Mesenchymal stem cell (in vitro differentiated cells and primary cell): ENCODE measurements around the gene PHYHIPL.

ENCODE experiments used
- DNase-seq: peaks from one replicate; pipeline ENCODE4 v3.0.0-alpha.2; 2013
- H2AFZ ChIP-seq: one replicate; pipeline ENCODE4 v1.6.1; 2013; ENCODE audit warnings: low read depth, mild to moderate bottlenecking, control low read depth, inconsistent platforms, low read length, moderate library complexity
- H2AK5ac ChIP-seq: 2 replicates; pipeline ENCODE4 v1.6.1; 2013; ENCODE audit warnings: low read length, moderate library complexity, mild to moderate bottlenecking, inconsistent platforms; ENCODE audit not compliant: severe bottlenecking
- H2BK120ac ChIP-seq: one replicate; pipeline ENCODE4 v1.6.1; 2013; ENCODE audit warnings: low read depth, mild to moderate bottlenecking, inconsistent platforms, low read length, moderate library complexity
- H2BK12ac ChIP-seq, 2 experiments: one replicate each; pipeline ENCODE4 v1.6.1; 2013; ENCODE audit warnings: inconsistent platforms in 2 of 2, low read length in 2 of 2, mild to moderate bottlenecking in 2 of 2, moderate library complexity in 2 of 2, control low read depth in 1 of 2
- H2BK15ac ChIP-seq: one replicate; pipeline ENCODE4 v1.6.1; 2013; ENCODE audit warnings: mild to moderate bottlenecking, low read depth, inconsistent platforms; ENCODE audit not compliant: poor library complexity, severe bottlenecking
- H2BK5ac ChIP-seq: 2 replicates; pipeline ENCODE4 v1.6.1; 2013; ENCODE audit warnings: low read depth, mild to moderate bottlenecking, low read length, control low read depth, inconsistent platforms; ENCODE audit not compliant: poor library complexity, severe bottlenecking
- H3K14ac ChIP-seq, 2 experiments: one replicate each; pipeline ENCODE4 v1.6.1; 2013; ENCODE audit warnings: inconsistent platforms in 2 of 2, low read length in 2 of 2, control low read depth in 1 of 2, mild to moderate bottlenecking in 1 of 2, moderate library complexity in 1 of 2
- H3K18ac ChIP-seq, 2 experiments: one replicate each; pipeline ENCODE4 v1.6.1; 2013; ENCODE audit warnings: inconsistent platforms in 2 of 2, low read length in 2 of 2, control low read depth in 1 of 2, low read depth in 1 of 2, mild to moderate bottlenecking in 1 of 2
- H3K23ac ChIP-seq, 2 experiments: one replicate each; pipeline ENCODE4 v1.6.1; 2013; ENCODE audit warnings: inconsistent platforms in 2 of 2, low read length in 2 of 2, mild to moderate bottlenecking in 2 of 2, moderate library complexity in 2 of 2, control low read depth in 1 of 2
- H3K27ac ChIP-seq: 2 replicates; pipeline ENCODE4 v1.5.1; 2013; ENCODE audit warnings: mild to moderate bottlenecking, moderate library complexity, low read length, control low read depth, inconsistent platforms; ENCODE audit not compliant: poor library complexity, severe bottlenecking
- H3K27me3 ChIP-seq, 2 experiments: 2 replicates each; pipeline versions ENCODE4 v1.6.1 to v1.7.0; 2013; ENCODE audit warnings: low read length in 2 of 2, mild to moderate bottlenecking in 2 of 2, moderate library complexity in 2 of 2, control low read depth in 1 of 2, inconsistent platforms in 1 of 2; ENCODE audit not compliant: control insufficient read depth in 1 of 2, insufficient read depth in 1 of 2
- H3K36me3 ChIP-seq, 2 experiments: 2 replicates each; pipeline versions ENCODE4 v1.6.1 to v1.7.0; 2013; ENCODE audit warnings: low read length in 2 of 2, control low read depth in 1 of 2, inconsistent platforms in 1 of 2, low read depth in 1 of 2, mild to moderate bottlenecking in 1 of 2; ENCODE audit not compliant: insufficient read depth in 2 of 2, control insufficient read depth in 1 of 2
- H3K4ac ChIP-seq, 2 experiments: one replicate each; pipeline ENCODE4 v1.6.1; 2013; ENCODE audit warnings: inconsistent platforms in 2 of 2, low read length in 2 of 2, mild to moderate bottlenecking in 2 of 2, moderate library complexity in 2 of 2, control low read depth in 1 of 2, low read depth in 1 of 2
- H3K4me1 ChIP-seq: 2 replicates; pipeline ENCODE4 v1.6.1; 2013; ENCODE audit warnings: low read depth, low read length, control low read depth; ENCODE audit not compliant: control insufficient read depth, insufficient read depth
- H3K4me2 ChIP-seq: 2 replicates; pipeline ENCODE4 v1.6.1; 2013; ENCODE audit warnings: low read length, mild to moderate bottlenecking, inconsistent platforms; ENCODE audit not compliant: poor library complexity, severe bottlenecking
- H3K4me3 ChIP-seq, 2 experiments: 2 replicates each; pipeline versions ENCODE4 v1.5.1 to v1.7.0; 2013; ENCODE audit warnings: low read length in 2 of 2, mild to moderate bottlenecking in 2 of 2, control low read depth in 1 of 2, low read depth in 1 of 2; ENCODE audit not compliant: insufficient read depth in 1 of 2
- H3K79me1 ChIP-seq: replicated peaks from 2 replicates; pipeline ENCODE4 v1.6.1; 2013; ENCODE audit warnings: mild to moderate bottlenecking, control low read depth, low read length, inconsistent platforms; ENCODE audit not compliant: poor library complexity, severe bottlenecking
- H3K9ac ChIP-seq: 2 replicates; pipeline ENCODE4 v1.7.0; 2013; ENCODE audit warnings: mild to moderate bottlenecking, low read length, moderate library complexity
- H3K9me3 ChIP-seq: 2 replicates; pipeline ENCODE4 v1.7.0; 2013; ENCODE audit warnings: mild to moderate bottlenecking, low read length; ENCODE audit not compliant: control insufficient read depth
- H4K8ac ChIP-seq: one replicate; pipeline ENCODE4 v1.6.1; 2013; ENCODE audit warnings: inconsistent platforms, mild to moderate bottlenecking, low read length, moderate library complexity
- H4K91ac ChIP-seq: one replicate; pipeline ENCODE4 v1.6.1; 2013; ENCODE audit warnings: mild to moderate bottlenecking, low read length, inconsistent platforms
- WGBS: methylation state at CpG from one replicate; pipeline ENCODE4 v1.1.7; 2013; ENCODE audit warnings: mixed read lengths; 5-methylcytosine and 5-hydroxymethylcytosine counted together

Gene PHYHIPL

GRCh38 chr10:59284118-59284975 lies 107.9 kb downstream of the PHYHIPL start:
- peaks cover under 1 to 10% of the 10 kb centered on the region in 2 experiments for H3K27me3 ChIP-seq
- no peak overlapping the region for H2BK15ac ChIP-seq
- no peak for DNase-seq
- no peak overlapping the region for H3K4ac ChIP-seq
- H3K18ac ChIP-seq: peak overlapping the region in 1 of 2 experiments; percentile 23
- H2BK5ac ChIP-seq: no peak overlapping the region
- no peak overlapping the region for H3K4me2 ChIP-seq
- 78% methylated on average over 7 of the region's 7 CpGs for WGBS
- H3K79me1 ChIP-seq: no peaks in the 10 kb centered on the region
- H3K23ac ChIP-seq: no peak overlapping the region
- peak overlapping the region in 1 of 2 experiments; percentile 36 for H3K14ac ChIP-seq
- no peaks in the 10 kb centered on the region for H3K36me3 ChIP-seq
- no peaks in the 10 kb centered on the region for H3K4me1 ChIP-seq
- no peak overlapping the region for H4K8ac ChIP-seq
- H2BK120ac ChIP-seq: no peak overlapping the region
- H2AK5ac ChIP-seq: no peak overlapping the region
- H3K9ac ChIP-seq: no peak overlapping the region
- no peak overlapping the region for H3K27ac ChIP-seq
- no peak overlapping the region for H2AFZ ChIP-seq
- H3K9me3 ChIP-seq: no peaks in the 10 kb centered on the region
- H2BK12ac ChIP-seq: no peak overlapping the region
- H3K4me3 ChIP-seq: no peak overlapping the region
- H4K91ac ChIP-seq: no peak overlapping the region

- WGBS: 95% methylated on average over 4 of the region's 4 CpGs
- Histone ChIP-seq H3K4me1 (no peaks in the 10 kb centered on the region), H4K8ac (no peak overlapping the region)
Measured at GRCh38 chr10:59285073-59285472, 108.6 kb downstream of the PHYHIPL start.

GRCh38 chr10:59285848-59286247 lies 109.4 kb downstream of the PHYHIPL start:
- Histone ChIP-seq H4K91ac (no peak overlapping the region), H3K27me3 (peaks cover 4 to 5% of the 10 kb centered on the region in 2 experiments), H3K14ac (no peak overlapping the region), H4K8ac (no peak overlapping the region), H3K4me2 (no peak overlapping the region), H3K36me3 (no peaks in the 10 kb centered on the region), H2AFZ (no peak overlapping the region), H2BK120ac (no peak overlapping the region), H3K4me1 (no peaks in the 10 kb centered on the region), H3K4me3 (no peak overlapping the region), H2BK5ac (no peak overlapping the region), H3K9me3 (no peaks in the 10 kb centered on the region), H3K79me1 (no peaks in the 10 kb centered on the region), H3K18ac (no peak overlapping the region), H3K23ac (no peak overlapping the region), H3K27ac (no peak overlapping the region), H2BK15ac (no peak overlapping the region), H2AK5ac (no peak overlapping the region), H3K9ac (no peak overlapping the region), H2BK12ac (no peak overlapping the region), H3K4ac (no peak overlapping the region)
- no peak for DNase-seq
- 86% methylated on average over 4 of the region's 4 CpGs for WGBS

More at GRCh38 chr10:59285073-59285472, 108.6 kb downstream of the PHYHIPL start:
- no peak overlapping the region for H3K4me3 ChIP-seq
- no peak overlapping the region for H3K23ac ChIP-seq
- no peaks in the 10 kb centered on the region for H3K9me3 ChIP-seq
- peaks cover 4 to 10% of the 10 kb centered on the region in 2 experiments for H3K27me3 ChIP-seq
- H2AK5ac ChIP-seq: no peak overlapping the region
- no peak overlapping the region for H3K4ac ChIP-seq
- H3K79me1 ChIP-seq: no peaks in the 10 kb centered on the region
- H2AFZ ChIP-seq: no peak overlapping the region
- H2BK15ac ChIP-seq: no peak overlapping the region
- no peak overlapping the region for H4K91ac ChIP-seq
- no peak overlapping the region for H2BK5ac ChIP-seq
- no peaks in the 10 kb centered on the region for H3K36me3 ChIP-seq
- H3K27ac ChIP-seq: no peak overlapping the region
- H2BK12ac ChIP-seq: no peak overlapping the region
- no peak overlapping the region for H2BK120ac ChIP-seq
- no peak for DNase-seq
- no peak overlapping the region for H3K4me2 ChIP-seq
- no peak overlapping the region for H3K14ac ChIP-seq
- H3K18ac ChIP-seq: no peak overlapping the region
- H3K9ac ChIP-seq: no peak overlapping the region

GRCh38 chr10:59287587-59288255 lies 111.3 kb downstream of the PHYHIPL start:
- DNase-seq: no peak
- Histone ChIP-seq H3K4me3 (no peak overlapping the region), H2BK5ac (no peak overlapping the region), H3K23ac (no peak overlapping the region), H3K27me3 (peaks cover 4 to 5% of the 10 kb centered on the region in 2 experiments), H3K9ac (no peak overlapping the region), H2BK120ac (no peak overlapping the region), H3K36me3 (no peaks in the 10 kb centered on the region), H2AFZ (no peak overlapping the region), H4K8ac (no peak overlapping the region), H2BK12ac (no peak overlapping the region), H3K18ac (no peak overlapping the region), H4K91ac (no peak overlapping the region), H3K27ac (no peak overlapping the region), H2BK15ac (no peak overlapping the region), H3K14ac (no peak overlapping the region), H3K4ac (no peak overlapping the region), H3K79me1 (no peaks in the 10 kb centered on the region), H3K4me1 (no peaks in the 10 kb centered on the region), H3K9me3 (no peaks in the 10 kb centered on the region), H3K4me2 (no peak overlapping the region), H2AK5ac (no peak overlapping the region)
- 91% methylated on average over 3 of the region's 3 CpGs for WGBS
